ENCODE data around the gene ABLIM3. TPM values are rescaled to one million over a fixed set of nuclear protein-coding genes. Genes with fewer than 3 reads are reported as not detected.

ABLIM3 gene
- total RNA-seq, 1 experiment from 2014 or later, result 12.9 TPM

DNA sequence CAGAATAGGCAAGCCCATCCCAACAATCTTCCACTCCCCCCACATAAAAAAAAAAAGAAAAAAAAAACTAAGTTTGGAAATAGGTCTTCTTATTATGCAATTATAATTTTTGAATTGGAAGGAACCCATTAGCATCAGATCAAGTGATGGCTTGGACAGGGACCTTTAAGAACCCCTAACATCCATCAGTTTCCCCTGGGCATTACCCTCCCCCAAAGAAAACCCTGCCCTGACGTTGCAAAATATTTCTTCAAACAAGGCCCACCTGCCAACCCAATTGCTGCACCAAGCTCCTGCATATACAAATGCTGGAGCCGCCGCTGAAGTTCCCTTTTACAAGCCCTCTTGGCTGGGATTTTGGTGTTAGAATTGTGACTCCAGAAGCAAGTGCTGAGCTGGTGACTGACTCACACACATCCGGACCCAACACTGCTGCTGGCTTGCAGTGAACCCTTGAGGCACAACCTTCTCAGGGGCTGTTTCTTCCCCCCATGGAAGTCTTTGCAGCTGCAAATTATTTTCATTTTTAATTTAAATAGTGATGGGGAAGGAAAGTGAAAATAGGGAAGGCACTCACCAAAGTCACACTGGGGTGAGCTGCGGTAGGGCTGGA is 74.3 kb downstream of the ABLIM3 start:
- Histone ChIP-seq H3K36me3 (ENCODE audit: control insufficient read depth, insufficient read depth, low read length) (no peaks in the 10 kb centered on the region), H3K4me1 (ENCODE audit: control insufficient read depth, insufficient read depth, low read length) (no peaks in the 10 kb centered on the region), H3K4me3 (ENCODE audit: low read depth in 2 of 2, low read length in 2 of 2) (no peak overlapping the region), H3K27me3 (ENCODE audit: control insufficient read depth, insufficient read depth, low read length) (no peaks in the 10 kb centered on the region), H3K27ac (ENCODE audit: low read length) (no peak overlapping the region), H3K9me3 (ENCODE audit: control insufficient read depth, insufficient read depth, low read depth, low read length) (no peaks in the 10 kb centered on the region)
- intact Hi-C loops (cut with micrococcal nuclease; ENCODE audit: unreplicated experiment), result no loop called here
- CTCF ChIA-PET, result no interaction called here
- in situ Hi-C loops (cut with HindIII; ENCODE audit: low pct_unique_long_range_greater_than_20kb, low sequenced_read_pairs), result no loop called here
- POLR2A ChIA-PET, result no interaction called here
- ATAC-seq, result no peak
- BruUV-seq (replicated peaks), result no TSS peak
- DNase-seq (ENCODE audit: low read depth, low spot score), result no peak
- TF ChIP-seq, protein P1, sequence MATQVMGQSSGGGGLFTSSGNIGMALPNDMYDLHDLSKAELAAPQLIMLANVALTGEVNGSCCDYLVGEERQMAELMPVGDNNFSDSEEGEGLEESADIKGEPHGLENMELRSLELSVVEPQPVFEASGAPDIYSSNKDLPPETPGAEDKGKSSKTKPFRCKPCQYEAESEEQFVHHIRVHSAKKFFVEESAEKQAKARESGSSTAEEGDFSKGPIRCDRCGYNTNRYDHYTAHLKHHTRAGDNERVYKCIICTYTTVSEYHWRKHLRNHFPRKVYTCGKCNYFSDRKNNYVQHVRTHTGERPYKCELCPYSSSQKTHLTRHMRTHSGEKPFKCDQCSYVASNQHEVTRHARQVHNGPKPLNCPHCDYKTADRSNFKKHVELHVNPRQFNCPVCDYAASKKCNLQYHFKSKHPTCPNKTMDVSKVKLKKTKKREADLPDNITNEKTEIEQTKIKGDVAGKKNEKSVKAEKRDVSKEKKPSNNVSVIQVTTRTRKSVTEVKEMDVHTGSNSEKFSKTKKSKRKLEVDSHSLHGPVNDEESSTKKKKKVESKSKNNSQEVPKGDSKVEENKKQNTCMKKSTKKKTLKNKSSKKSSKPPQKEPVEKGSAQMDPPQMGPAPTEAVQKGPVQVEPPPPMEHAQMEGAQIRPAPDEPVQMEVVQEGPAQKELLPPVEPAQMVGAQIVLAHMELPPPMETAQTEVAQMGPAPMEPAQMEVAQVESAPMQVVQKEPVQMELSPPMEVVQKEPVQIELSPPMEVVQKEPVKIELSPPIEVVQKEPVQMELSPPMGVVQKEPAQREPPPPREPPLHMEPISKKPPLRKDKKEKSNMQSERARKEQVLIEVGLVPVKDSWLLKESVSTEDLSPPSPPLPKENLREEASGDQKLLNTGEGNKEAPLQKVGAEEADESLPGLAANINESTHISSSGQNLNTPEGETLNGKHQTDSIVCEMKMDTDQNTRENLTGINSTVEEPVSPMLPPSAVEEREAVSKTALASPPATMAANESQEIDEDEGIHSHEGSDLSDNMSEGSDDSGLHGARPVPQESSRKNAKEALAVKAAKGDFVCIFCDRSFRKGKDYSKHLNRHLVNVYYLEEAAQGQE (IDR thresholded peaks at IDR 0.05; ENCODE audit: insufficient read depth in 1 of 2, low read depth in 2 of 2, low read length in 1 of 2), result no peak
- TF ChIP-seq, protein P2, sequence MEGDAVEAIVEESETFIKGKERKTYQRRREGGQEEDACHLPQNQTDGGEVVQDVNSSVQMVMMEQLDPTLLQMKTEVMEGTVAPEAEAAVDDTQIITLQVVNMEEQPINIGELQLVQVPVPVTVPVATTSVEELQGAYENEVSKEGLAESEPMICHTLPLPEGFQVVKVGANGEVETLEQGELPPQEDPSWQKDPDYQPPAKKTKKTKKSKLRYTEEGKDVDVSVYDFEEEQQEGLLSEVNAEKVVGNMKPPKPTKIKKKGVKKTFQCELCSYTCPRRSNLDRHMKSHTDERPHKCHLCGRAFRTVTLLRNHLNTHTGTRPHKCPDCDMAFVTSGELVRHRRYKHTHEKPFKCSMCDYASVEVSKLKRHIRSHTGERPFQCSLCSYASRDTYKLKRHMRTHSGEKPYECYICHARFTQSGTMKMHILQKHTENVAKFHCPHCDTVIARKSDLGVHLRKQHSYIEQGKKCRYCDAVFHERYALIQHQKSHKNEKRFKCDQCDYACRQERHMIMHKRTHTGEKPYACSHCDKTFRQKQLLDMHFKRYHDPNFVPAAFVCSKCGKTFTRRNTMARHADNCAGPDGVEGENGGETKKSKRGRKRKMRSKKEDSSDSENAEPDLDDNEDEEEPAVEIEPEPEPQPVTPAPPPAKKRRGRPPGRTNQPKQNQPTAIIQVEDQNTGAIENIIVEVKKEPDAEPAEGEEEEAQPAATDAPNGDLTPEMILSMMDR (IDR thresholded peaks at IDR 0.05), result no peak
- TF ChIP-seq SIN3A (IDR thresholded peaks at IDR 0.05; ENCODE audit: borderline replicate concordance, insufficient read depth, low read depth, low read length) (no peak), POLR2AphosphoS5 (IDR thresholded peaks at IDR 0.05; ENCODE audit: low read depth, low read length) (no peak), TCF7L2 (IDR thresholded peaks at IDR 0.05; ENCODE audit: low read depth, low read length) (no peak)

DNA sequence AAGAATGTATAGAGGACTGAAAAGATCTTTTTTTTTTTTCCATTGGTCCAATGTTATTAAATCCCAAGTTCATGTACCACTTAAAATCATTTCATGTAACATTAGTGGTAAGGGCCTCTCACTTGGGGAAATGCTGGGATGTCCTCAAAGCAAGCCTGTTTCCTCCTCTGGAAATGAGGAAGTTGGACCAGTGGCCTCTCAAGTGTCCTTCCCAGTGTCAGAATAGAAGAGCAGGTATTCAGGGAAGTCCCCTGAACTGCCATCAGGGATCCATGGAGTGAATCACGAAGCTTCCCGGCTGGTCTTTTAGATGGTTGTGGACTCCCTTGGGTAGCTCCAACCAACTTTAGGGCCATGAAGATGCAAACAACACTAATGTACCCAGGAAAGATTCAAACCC is 75.2 kb downstream of the ABLIM3 start:
- ChIA-PET POLR2A (no interaction called here), CTCF (no interaction called here)
- Histone ChIP-seq H3K4me1 (ENCODE audit: control insufficient read depth, insufficient read depth, low read length) (no peaks in the 10 kb centered on the region), H3K27me3 (ENCODE audit: control insufficient read depth, insufficient read depth, low read length) (no peaks in the 10 kb centered on the region), H3K27ac (ENCODE audit: low read length) (no peak overlapping the region), H3K9me3 (ENCODE audit: control insufficient read depth, insufficient read depth, low read depth, low read length) (no peaks in the 10 kb centered on the region), H3K36me3 (ENCODE audit: control insufficient read depth, insufficient read depth, low read length) (no peaks in the 10 kb centered on the region), H3K4me3 (ENCODE audit: low read depth in 2 of 2, low read length in 2 of 2) (no peak overlapping the region)
- intact Hi-C loops (cut with micrococcal nuclease; ENCODE audit: unreplicated experiment), result no loop called here
- ATAC-seq, result no peak
- in situ Hi-C loops (cut with HindIII; ENCODE audit: low pct_unique_long_range_greater_than_20kb, low sequenced_read_pairs), result no loop called here
- no TSS peak for BruUV-seq (replicated peaks)
- TF ChIP-seq, protein P2 (IDR thresholded peaks at IDR 0.05), result no peak
- TF ChIP-seq, protein P1 (IDR thresholded peaks at IDR 0.05; ENCODE audit: insufficient read depth in 1 of 2, low read depth in 2 of 2, low read length in 1 of 2), result no peak
- TF ChIP-seq SIN3A (IDR thresholded peaks at IDR 0.05; ENCODE audit: borderline replicate concordance, insufficient read depth, low read depth, low read length) (no peak), TCF7L2 (IDR thresholded peaks at IDR 0.05; ENCODE audit: low read depth, low read length) (no peak), POLR2AphosphoS5 (IDR thresholded peaks at IDR 0.05; ENCODE audit: low read depth, low read length) (no peak)
- no peak for DNase-seq (ENCODE audit: low read depth, low spot score)

All from Panc1 (cell line).